ENCODE results near the gene TNRC18.

TNRC18 gene

GRCh38 chr7:5451391-5451790 is 27.8 kb upstream of the TNRC18 start:
- peaks cover 5 to 9% of the 10 kb centered on the region in 2 experiments for H3K4me1 ChIP-seq (ENCODE audit: control insufficient read depth in 1 of 2, insufficient read depth in 2 of 2, low read length in 2 of 2)
- H3K18ac ChIP-seq (ENCODE audit: low read length): no peak overlapping the region
- H3K9me3 ChIP-seq (ENCODE audit: insufficient read depth, low read depth, low read length): no peaks in the 10 kb centered on the region
- no peak for DNase-seq
- no peak overlapping the region for H3K4ac ChIP-seq (ENCODE audit: low read depth, low read length)
- no peak overlapping the region for H4K8ac ChIP-seq (ENCODE audit: low read depth, low read length)
- H3K23ac ChIP-seq (ENCODE audit: low read length): no peak overlapping the region
- no peak overlapping the region for H3K27ac ChIP-seq (ENCODE audit: low read depth, low read length)
- no peak overlapping the region for H2BK120ac ChIP-seq (ENCODE audit: insufficient read depth, low read length, poor library complexity)
- no peak overlapping the region for H3K4me2 ChIP-seq (ENCODE audit: low read length)
- no peak overlapping the region for H3K9ac ChIP-seq (ENCODE audit: low read length)
- no peak overlapping the region for H2AFZ ChIP-seq (ENCODE audit: insufficient read depth, low read length, poor library complexity)
- H3K27me3 ChIP-seq (ENCODE audit: insufficient read depth, low read length): no peaks in the 10 kb centered on the region
- H3K79me1 ChIP-seq (ENCODE audit: low read length): no peaks in the 10 kb centered on the region
- WGBS (ENCODE audit: extremely low coverage, insufficient coverage, insufficient read length): no CpG with 5 or more reads among the region's 13 CpGs
- H3K4me3 ChIP-seq (ENCODE audit: low read depth, low read length): no peak overlapping the region
- no peak overlapping the region for H4K91ac ChIP-seq (ENCODE audit: low read depth, low read length)
- no peak overlapping the region for H3K14ac ChIP-seq (ENCODE audit: low read length)
- no peaks in the 10 kb centered on the region for H3K79me2 ChIP-seq (ENCODE audit: control insufficient read depth, insufficient read depth, low read length, poor library complexity)
- no peaks in the 10 kb centered on the region for H3K36me3 ChIP-seq (ENCODE audit: control insufficient read depth in 1 of 2, insufficient read depth in 2 of 2, low read length in 2 of 2)
- no peak overlapping the region for H4K12ac ChIP-seq (ENCODE audit: low read depth, low read length)
- no peak overlapping the region for H2BK12ac ChIP-seq (ENCODE audit: low read length)
- H2BK5ac ChIP-seq (ENCODE audit: low read depth, low read length, poor library complexity): no peak overlapping the region
- no peak overlapping the region for H2AK5ac ChIP-seq (ENCODE audit: low read length)

GRCh38 chr7:5450549-5451327 is 27.1 kb upstream of the TNRC18 start:
- Histone ChIP-seq H2BK12ac (ENCODE audit: low read length) (no peak overlapping the region), H3K4me3 (ENCODE audit: low read depth, low read length) (no peak overlapping the region), H3K14ac (ENCODE audit: low read length) (no peak overlapping the region), H2AK5ac (ENCODE audit: low read length) (no peak overlapping the region), H3K4me2 (ENCODE audit: low read length) (no peak overlapping the region), H3K9me3 (ENCODE audit: insufficient read depth, low read depth, low read length) (no peaks in the 10 kb centered on the region), H3K79me2 (ENCODE audit: control insufficient read depth, insufficient read depth, low read length, poor library complexity) (no peaks in the 10 kb centered on the region), H2BK120ac (ENCODE audit: insufficient read depth, low read length, poor library complexity) (no peak overlapping the region), H4K12ac (ENCODE audit: low read depth, low read length) (no peak overlapping the region), H4K91ac (ENCODE audit: low read depth, low read length) (no peak overlapping the region), H3K23ac (ENCODE audit: low read length) (no peak overlapping the region), H3K9ac (ENCODE audit: low read length) (no peak overlapping the region), H3K4ac (ENCODE audit: low read depth, low read length) (no peak overlapping the region), H3K27me3 (ENCODE audit: insufficient read depth, low read length) (no peaks in the 10 kb centered on the region), H4K8ac (ENCODE audit: low read depth, low read length) (no peak overlapping the region), H3K4me1 (ENCODE audit: control insufficient read depth in 1 of 2, insufficient read depth in 2 of 2, low read length in 2 of 2) (peaks cover 5 to 9% of the 10 kb centered on the region in 2 experiments), H3K18ac (ENCODE audit: low read length) (no peak overlapping the region), H3K27ac (ENCODE audit: low read depth, low read length) (no peak overlapping the region), H3K36me3 (ENCODE audit: control insufficient read depth in 1 of 2, insufficient read depth in 2 of 2, low read length in 2 of 2) (no peaks in the 10 kb centered on the region), H2AFZ (ENCODE audit: insufficient read depth, low read length, poor library complexity) (no peak overlapping the region), H3K79me1 (ENCODE audit: low read length) (no peaks in the 10 kb centered on the region), H2BK5ac (ENCODE audit: low read depth, low read length, poor library complexity) (no peak overlapping the region)
- DNase-seq: peak in 1 of 2 donors; percentile 47
- no CpG with 5 or more reads among the region's 19 CpGs for WGBS (ENCODE audit: extremely low coverage, insufficient coverage, insufficient read length)

- Histone ChIP-seq H3K4me3 (ENCODE audit: low read depth, low read length) (no peak overlapping the region), H4K8ac (ENCODE audit: low read depth, low read length) (no peak overlapping the region), H2AK5ac (ENCODE audit: low read length) (no peak overlapping the region), H4K12ac (ENCODE audit: low read depth, low read length) (no peak overlapping the region), H3K9ac (ENCODE audit: low read length) (no peak overlapping the region), H3K4me1 (ENCODE audit: control insufficient read depth in 1 of 2, insufficient read depth in 2 of 2, low read length in 2 of 2) (peaks cover 5 to 9% of the 10 kb centered on the region in 2 experiments), H2BK5ac (ENCODE audit: low read depth, low read length, poor library complexity) (no peak overlapping the region), H3K27ac (ENCODE audit: low read depth, low read length) (no peak overlapping the region), H3K9me3 (ENCODE audit: insufficient read depth, low read depth, low read length) (no peaks in the 10 kb centered on the region), H3K4me2 (ENCODE audit: low read length) (no peak overlapping the region), H3K23ac (ENCODE audit: low read length) (no peak overlapping the region), H3K36me3 (ENCODE audit: control insufficient read depth in 1 of 2, insufficient read depth in 2 of 2, low read length in 2 of 2) (no peaks in the 10 kb centered on the region), H2BK120ac (ENCODE audit: insufficient read depth, low read length, poor library complexity) (no peak overlapping the region), H3K79me1 (ENCODE audit: low read length) (no peaks in the 10 kb centered on the region), H3K18ac (ENCODE audit: low read length) (no peak overlapping the region), H2AFZ (ENCODE audit: insufficient read depth, low read length, poor library complexity) (no peak overlapping the region), H3K4ac (ENCODE audit: low read depth, low read length) (no peak overlapping the region), H3K79me2 (ENCODE audit: control insufficient read depth, insufficient read depth, low read length, poor library complexity) (no peaks in the 10 kb centered on the region), H3K27me3 (ENCODE audit: insufficient read depth, low read length) (no peaks in the 10 kb centered on the region), H2BK12ac (ENCODE audit: low read length) (no peak overlapping the region), H3K14ac (ENCODE audit: low read length) (no peak overlapping the region), H4K91ac (ENCODE audit: low read depth, low read length) (peak overlapping the region; percentile 48)
- WGBS (ENCODE audit: extremely low coverage, insufficient coverage, insufficient read length): no CpG with 5 or more reads among the region's 15 CpGs
- DNase-seq: peak; percentile 62 to 78
Observed at GRCh38 chr7:5448378-5449037, 24.9 kb upstream of the TNRC18 start.

GRCh38 chr7:5445981-5446594 is 22.5 kb upstream of the TNRC18 start:
- no peaks in the 10 kb centered on the region for H3K79me1 ChIP-seq (ENCODE audit: low read length)
- H2BK12ac ChIP-seq (ENCODE audit: low read length): no peak overlapping the region
- H4K8ac ChIP-seq (ENCODE audit: low read depth, low read length): no peak overlapping the region
- H3K9ac ChIP-seq (ENCODE audit: low read length): no peak overlapping the region
- H2AFZ ChIP-seq (ENCODE audit: insufficient read depth, low read length, poor library complexity): no peak overlapping the region
- DNase-seq: peak in 1 of 2 donors; percentile 27
- no peak overlapping the region for H2BK5ac ChIP-seq (ENCODE audit: low read depth, low read length, poor library complexity)
- H3K4ac ChIP-seq (ENCODE audit: low read depth, low read length): no peak overlapping the region
- H4K91ac ChIP-seq (ENCODE audit: low read depth, low read length): no peak overlapping the region
- no peak overlapping the region for H3K14ac ChIP-seq (ENCODE audit: low read length)
- no CpG with 5 or more reads among the region's 19 CpGs for WGBS (ENCODE audit: extremely low coverage, insufficient coverage, insufficient read length)
- no peak overlapping the region for H3K18ac ChIP-seq (ENCODE audit: low read length)
- H3K4me1 ChIP-seq (ENCODE audit: control insufficient read depth in 1 of 2, insufficient read depth in 2 of 2, low read length in 2 of 2): peaks cover 5 to 7% of the 10 kb centered on the region in 2 experiments
- H3K79me2 ChIP-seq (ENCODE audit: control insufficient read depth, insufficient read depth, low read length, poor library complexity): no peaks in the 10 kb centered on the region
- no peak overlapping the region for H2AK5ac ChIP-seq (ENCODE audit: low read length)
- H3K4me3 ChIP-seq (ENCODE audit: low read depth, low read length): no peak overlapping the region
- no peaks in the 10 kb centered on the region for H3K9me3 ChIP-seq (ENCODE audit: insufficient read depth, low read depth, low read length)
- no peaks in the 10 kb centered on the region for H3K36me3 ChIP-seq (ENCODE audit: control insufficient read depth in 1 of 2, insufficient read depth in 2 of 2, low read length in 2 of 2)
- H4K12ac ChIP-seq (ENCODE audit: low read depth, low read length): no peak overlapping the region
- no peaks in the 10 kb centered on the region for H3K27me3 ChIP-seq (ENCODE audit: insufficient read depth, low read length)
- no peak overlapping the region for H3K23ac ChIP-seq (ENCODE audit: low read length)
- H3K27ac ChIP-seq (ENCODE audit: low read depth, low read length): no peak overlapping the region
- H2BK120ac ChIP-seq (ENCODE audit: insufficient read depth, low read length, poor library complexity): no peak overlapping the region
- no peak overlapping the region for H3K4me2 ChIP-seq (ENCODE audit: low read length)
